ENCODE results near the gene SLC6A18.

Gene SLC6A18

GRCh38 chr5:1178529-1179382 lies 46.4 kb upstream of the SLC6A18 start:
- DNase-seq = no peak
- intact Hi-C loops (cut with DNase I; ENCODE audit: low total_unique reads) = no loop called here

GRCh38 chr5:1179383-1179715 lies 45.8 kb upstream of the SLC6A18 start:
- H3K27me3 ChIP-seq = peaks cover 0 to 36% of the 10 kb centered on the region in 2 donors
- no peaks in the 10 kb centered on the region for H3K36me3 ChIP-seq
- H3K4me1 ChIP-seq = no peaks in the 10 kb centered on the region
- TF ChIP-seq CTCF (IDR thresholded peaks at IDR 0.05) = no peak
- no peak for DNase-seq
- H3K27ac ChIP-seq = no peak overlapping the region
- intact Hi-C loops (cut with DNase I; ENCODE audit: low total_unique reads) = no loop called here
- no peak overlapping the region for H3K4me3 ChIP-seq
- no peaks in the 10 kb centered on the region for H3K9me3 ChIP-seq

More at GRCh38 chr5:1178529-1179382, 46.4 kb upstream of the SLC6A18 start:
- Histone ChIP-seq H3K9me3 (no peaks in the 10 kb centered on the region), H3K27me3 (peaks cover 0 to 38% of the 10 kb centered on the region in 2 donors), H3K4me3 (no peak overlapping the region), H3K4me1 (no peaks in the 10 kb centered on the region), H3K27ac (no peak overlapping the region), H3K36me3 (no peaks in the 10 kb centered on the region)
- TF ChIP-seq CTCF (IDR thresholded peaks at IDR 0.05) = no peak

GRCh38 chr5:1180096-1180495 lies 45.1 kb upstream of the SLC6A18 start:
- intact Hi-C loops (cut with DNase I; ENCODE audit: low total_unique reads) = no loop called here
- DNase-seq = no peak
- no peaks in the 10 kb centered on the region for H3K4me1 ChIP-seq

GRCh38 chr5:1180841-1181271 lies 44.3 kb upstream of the SLC6A18 start:
- Histone ChIP-seq H3K36me3 (no peaks in the 10 kb centered on the region), H3K27me3 (peaks cover 0 to 38% of the 10 kb centered on the region in 2 donors), H3K9me3 (no peaks in the 10 kb centered on the region), H3K4me3 (no peak overlapping the region), H3K27ac (no peak overlapping the region), H3K4me1 (no peaks in the 10 kb centered on the region)
- TF ChIP-seq CTCF (IDR thresholded peaks at IDR 0.05) = no peak
- DNase-seq = no peak
- intact Hi-C loops (cut with DNase I; ENCODE audit: low total_unique reads) = no loop called here

More at GRCh38 chr5:1180096-1180495, 45.1 kb upstream of the SLC6A18 start:
- Histone ChIP-seq H3K27me3 (peaks cover 0 to 36% of the 10 kb centered on the region in 2 donors), H3K27ac (no peak overlapping the region), H3K36me3 (no peaks in the 10 kb centered on the region), H3K4me3 (no peak overlapping the region), H3K9me3 (no peaks in the 10 kb centered on the region)
- TF ChIP-seq CTCF (IDR thresholded peaks at IDR 0.05) = no peak

- Histone ChIP-seq H3K4me1 (no peaks in the 10 kb centered on the region), H3K27ac (no peak overlapping the region), H3K36me3 (no peaks in the 10 kb centered on the region), H3K9me3 (no peaks in the 10 kb centered on the region), H3K27me3 (peaks cover 0 to 43% of the 10 kb centered on the region in 2 donors), H3K4me3 (no peak overlapping the region)
- no peak for TF ChIP-seq CTCF (IDR thresholded peaks at IDR 0.05)
- peak in 1 of 2 donors; percentile 10 for DNase-seq
- intact Hi-C loops (cut with DNase I; ENCODE audit: low total_unique reads) = no loop called here
Observed at GRCh38 chr5:1181451-1182359, 43.5 kb upstream of the SLC6A18 start.
